IMR-90 (cell line): ENCODE data around the gene ZNF530. TPM values are rescaled to one million over a fixed set of nuclear protein-coding genes. Genes with fewer than 3 reads are reported as not detected.
A peak's percentile ranks its signal among the peaks of the same experiment; 100 is the strongest.

Experiments used
- ATAC-seq: fragments of 200-7000 bp; cut with Tn5 transposase; 2 replicates; pipeline ENCODE4 v1.9.1; 2020; ENCODE audit warnings: low read depth, mild to moderate bottlenecking, moderate library complexity
- BruUV-seq: library from RNA; stranded (reverse); fragments of 400-500 nt; replicated peaks from 2 replicates; lab custom pipeline; 2021; lab: Mats Ljungman, UMichigan
- CTCF ChIA-PET: fragments of 300-600 bp; formaldehyde crosslinking; extraction: SDS; loops from one replicate; lab custom pipeline; 2021; ENCODE audit warnings: antibody characterized with exemption; lab: Yijun Ruan, JAX
- POLR2A ChIA-PET: fragments of 300-600 bp; sonication (Branson Sonifier 250); formaldehyde crosslinking; loops from one replicate; lab custom pipeline; 2022; ENCODE audit warnings: antibody characterized with exemption; ENCODE audit not compliant: unreplicated experiment; lab: Charles Lee
- DNase-seq: peaks from one replicate; pipeline ENCODE4 v3.0.0; 2013
- H2AFZ ChIP-seq: replicated peaks from 2 replicates; pipeline ENCODE3; 2013; ENCODE audit warnings: low read length, mild to moderate bottlenecking; ENCODE audit not compliant: poor library complexity
- H2AK5ac ChIP-seq: 2 replicates; pipeline ENCODE4 v1.6.1; 2013; ENCODE audit warnings: low read depth, low read length, inconsistent platforms
- H2AK9ac ChIP-seq: replicated peaks from 2 replicates; pipeline ENCODE3; 2013; ENCODE audit warnings: mild to moderate bottlenecking, low read depth, low read length, moderate library complexity; ENCODE audit not compliant: poor library complexity
- H2BK120ac ChIP-seq: 2 replicates; pipeline ENCODE4 v1.6.1; 2013; ENCODE audit warnings: low read depth, low read length, inconsistent platforms
- H2BK15ac ChIP-seq: 3 replicates; pipeline ENCODE4 v1.6.1; 2013; ENCODE audit warnings: low read depth, low read length, inconsistent platforms
- H2BK20ac ChIP-seq: 2 replicates; pipeline ENCODE4 v1.6.1; 2013; ENCODE audit warnings: low read depth, mild to moderate bottlenecking, inconsistent platforms, low read length, moderate library complexity
- H2BK5ac ChIP-seq: 2 replicates; pipeline ENCODE4 v1.6.1; 2013; ENCODE audit warnings: mild to moderate bottlenecking, low read depth, low read length, inconsistent platforms; ENCODE audit not compliant: poor library complexity, severe bottlenecking
- H3K14ac ChIP-seq: replicated peaks from 2 replicates; pipeline ENCODE4 v1.6.1; 2013; ENCODE audit warnings: low read depth, low read length, inconsistent platforms
- H3K18ac ChIP-seq: 2 replicates; pipeline ENCODE4 v1.6.1; 2013; ENCODE audit warnings: low read depth, low read length, control low read depth
- H3K23ac ChIP-seq: 2 replicates; pipeline ENCODE4 v1.6.1; 2013; ENCODE audit warnings: low read depth, low read length, inconsistent platforms
- H3K27ac ChIP-seq: 2 replicates; pipeline ENCODE4 v1.5.1; 2013; ENCODE audit warnings: mild to moderate bottlenecking, control low read depth, low read length; ENCODE audit not compliant: insufficient read depth
- H3K27me3 ChIP-seq: 2 replicates; pipeline ENCODE4 v1.6.1; 2013; ENCODE audit warnings: low read length; ENCODE audit not compliant: control insufficient read depth, insufficient read depth
- H3K36me3 ChIP-seq: 2 replicates; pipeline ENCODE4 v1.6.1; 2013; ENCODE audit warnings: low read length, mixed read lengths; ENCODE audit not compliant: control insufficient read depth, insufficient read depth
- H3K4ac ChIP-seq: 2 replicates; pipeline ENCODE4 v1.6.1; 2013; ENCODE audit warnings: low read depth, low read length, inconsistent platforms
- H3K4me1 ChIP-seq: 2 replicates; pipeline ENCODE4 v1.6.1; 2013; ENCODE audit warnings: low read length, mixed read lengths; ENCODE audit not compliant: control insufficient read depth, insufficient read depth
- H3K4me2 ChIP-seq: 2 replicates; pipeline ENCODE4 v1.6.1; 2013; ENCODE audit warnings: low read depth, mild to moderate bottlenecking, control low read depth, low read length, moderate library complexity
- H3K4me3 ChIP-seq: 2 replicates; pipeline ENCODE4 v1.5.1; 2013; ENCODE audit warnings: low read depth, mild to moderate bottlenecking, control low read depth, low read length, moderate library complexity; ENCODE audit not compliant: insufficient read depth
- H3K56ac ChIP-seq: 2 replicates; pipeline ENCODE4 v1.6.1; 2013; ENCODE audit warnings: low read length, inconsistent platforms; ENCODE audit not compliant: insufficient read depth; ENCODE audit errors: extremely low read depth
- H3K79me1 ChIP-seq, 2 experiments: 2 replicates each; pipeline ENCODE4 v1.6.1; 2013; ENCODE audit warnings: low read length in 2 of 2, inconsistent platforms in 1 of 2, low read depth in 1 of 2
- H3K9ac ChIP-seq: 2 replicates; pipeline ENCODE4 v1.6.1; 2013; ENCODE audit warnings: low read depth, low read length, control low read depth
- H3K9me1 ChIP-seq: 2 replicates; pipeline ENCODE4 v1.6.1; 2013; ENCODE audit warnings: low read length, inconsistent platforms; ENCODE audit not compliant: insufficient read depth
- H3K9me3 ChIP-seq: 2 replicates; pipeline ENCODE4 v1.6.1; 2013; ENCODE audit warnings: low read length; ENCODE audit not compliant: control insufficient read depth, insufficient read depth
- H4K20me1 ChIP-seq: 2 replicates; pipeline ENCODE4 v1.6.1; 2013; ENCODE audit warnings: low read length, inconsistent platforms; ENCODE audit not compliant: insufficient read depth
- H4K5ac ChIP-seq: 2 replicates; pipeline ENCODE4 v1.6.1; 2013; ENCODE audit warnings: mild to moderate bottlenecking, low read depth, low read length, control low read depth
- H4K8ac ChIP-seq, 2 experiments: 2 replicates each; pipeline ENCODE4 v1.6.1; 2013; ENCODE audit warnings: low read depth in 2 of 2, low read length in 2 of 2, control low read depth in 1 of 2, inconsistent platforms in 1 of 2
- H4K91ac ChIP-seq: 2 replicates; pipeline ENCODE4 v1.6.1; 2013; ENCODE audit warnings: low read depth, low read length, inconsistent platforms; ENCODE audit not compliant: insufficient read depth
- CTCF ChIP-seq: conservative IDR thresholded peaks from 2 replicates; pipeline ENCODE4 v1.5.1; 2012; ENCODE audit warnings: mild to moderate bottlenecking, low read depth, low read length, improper control_type of control experiment
- MAFK ChIP-seq: IDR thresholded peaks from 2 replicates; pipeline ENCODE4 v1.6.1; 2012; ENCODE audit warnings: low read depth, low read length, improper control_type of control experiment
- RAD21 ChIP-seq: IDR thresholded peaks from 2 replicates; pipeline ENCODE4 v1.6.1; 2012; ENCODE audit warnings: low read length, improper control_type of control experiment
- SMC3 ChIP-seq: fragments of 150-350 bp; IDR thresholded peaks from 2 replicates; pipeline ENCODE4 v1.6.1; 2016; ENCODE audit warnings: low read depth, mild to moderate bottlenecking, antibody characterized with exemption, low read length, moderate library complexity
- dilution Hi-C: fragments of 300-500 bp; cut with HindIII; formaldehyde crosslinking; loops from one replicate; pipeline ENCODE4 v1.14.3; 2018; ENCODE audit warnings: low sequenced_read_pairs; ENCODE audit not compliant: unreplicated experiment
- in situ Hi-C: fragments of 300-500 bp; cut with MboI; formaldehyde crosslinking; loops from 3 replicates; pipeline ENCODE4 v1.14.3; 2019; ENCODE audit warnings: low sequenced_read_pairs, inconsistent platforms, mixed read lengths
- intact Hi-C: fragments of 100-400 bp; cut with micrococcal nuclease; formaldehyde crosslinking; loops from 2 replicates; pipeline ENCODE4 v1.10.0; 2022
- polyA plus RNA-seq, 3 experiments: library from polyadenylated mRNA; depleted of rRNA; stranded (reverse); fragments of >200 nt; gene quantifications; 2 replicates each; pipeline ENCODE4 v1.2.3, GENCODE V29; 2012; ENCODE audit warnings: low replicate concordance in 1 of 3
- total RNA-seq: library from RNA; depleted of rRNA; stranded (reverse); fragments of >200 nt; gene quantifications from 2 replicates; pipeline ENCODE4 v1.2.3, GENCODE V29; 2012

The ZNF530 gene
- total and polyA plus RNA-seq, 2 of the 4 experiments (the other 2 are of a cell fraction) = 2.9 to 6.6 TPM

GRCh38 chr19:57643734-57644133, 44.0 kb downstream of the ZNF530 start:
- no TSS peak for BruUV-seq
- Histone ChIP-seq H2AFZ (no peak overlapping the region), H3K9me3 (peaks cover 38% of the 10 kb centered on the region), H3K9me1 (no peaks in the 10 kb centered on the region), H3K4me3 (no peak overlapping the region), H2BK20ac (no peak overlapping the region), H3K23ac (no peak overlapping the region), H3K4me2 (no peak overlapping the region), H3K14ac (no peak overlapping the region), H3K27ac (no peak overlapping the region), H3K56ac (no peak overlapping the region), H4K8ac (no peak overlapping the region), H3K18ac (no peak overlapping the region), H3K36me3 (peaks cover 32% of the 10 kb centered on the region), H3K27me3 (no peaks in the 10 kb centered on the region), H3K79me1 (peaks cover 0 to 3% of the 10 kb centered on the region in 2 experiments; a peak in 3 of 4 replicates), H2AK5ac (no peak overlapping the region), H2AK9ac (no peak overlapping the region), H2BK15ac (no peak overlapping the region), H4K20me1 (no peaks in the 10 kb centered on the region), H3K9ac (no peak overlapping the region), H3K4ac (no peak overlapping the region), H4K5ac (no peak overlapping the region), H2BK120ac (no peak overlapping the region), H4K91ac (no peak overlapping the region), H2BK5ac (no peak overlapping the region), H3K4me1 (no peaks in the 10 kb centered on the region)
- ATAC-seq (no peak), DNase-seq (no peak)
- intact Hi-C loops = no loop called here
- POLR2A ChIA-PET = no interaction called here
- CTCF ChIA-PET = no interaction called here
- in situ Hi-C loops = no loop called here
- 0 out of 2 replicates have a peak, but pooled peaks have one; percentile 23 for TF ChIP-seq MAFK
- no peak for TF ChIP-seq CTCF
- no peak for TF ChIP-seq SMC3
- TF ChIP-seq RAD21 = no peak
- dilution Hi-C loops = no loop called here
